Measurements from ENCODE around the gene KIF3C. TPM values are rescaled to one million over a fixed set of nuclear protein-coding genes. Genes with fewer than 3 reads are reported as not detected.

The KIF3C gene
- total and polyA plus RNA-seq, 2 donors (not counting 1 experiment from before 2014, with no cell fraction given): 9.7 to 13.0 TPM

GRCh38 chr2:25941042-25941441 lies 41.3 kb downstream of the KIF3C start:
- Histone ChIP-seq H3K9me3 (ENCODE audit: control insufficient read depth, insufficient read depth, low read depth, low read length) (no peaks in the 10 kb centered on the region), H3K4me3 (replicated peaks in 1 of 4; ENCODE audit: control extremely low read depth in 1 of 4, insufficient read depth in 1 of 4, low read depth in 3 of 4, low read length in 4 of 4) (no peak overlapping the region), H3K9ac (ENCODE audit: insufficient read depth, low read length) (no peak overlapping the region), H3K79me2 (ENCODE audit: control insufficient read depth, insufficient read depth, low read length) (no peaks in the 10 kb centered on the region), H3K36me3 (ENCODE audit: control insufficient read depth, insufficient read depth, low read length) (peaks cover 4% of the 10 kb centered on the region), H3K27me3 (ENCODE audit: control insufficient read depth, insufficient read depth, low read length) (no peaks in the 10 kb centered on the region), H3K27ac (ENCODE audit: insufficient read depth, low read length) (no peak overlapping the region), H3K4me2 (ENCODE audit: extremely low read depth, insufficient read depth, low read length) (no peak overlapping the region), H2AFZ (ENCODE audit: low read length) (no peak overlapping the region), H4K20me1 (ENCODE audit: control insufficient read depth, extremely low read depth, insufficient read depth, low read length) (no peaks in the 10 kb centered on the region), H3K4me1 (ENCODE audit: control insufficient read depth, extremely low read depth, insufficient read depth, low read length) (no peaks in the 10 kb centered on the region)
- no peak for TF ChIP-seq CTCF (conservative IDR thresholded peaks at IDR 0.05 in 1 of 2, IDR thresholded peaks at IDR 0.05 in 1 of 2; ENCODE audit: low read depth in 1 of 2, low read length in 2 of 2)
- TF ChIP-seq EZH2 (IDR thresholded peaks at IDR 0.05; ENCODE audit: low read length, missing control alignments): no peak
- no peak for DNase-seq (ENCODE audit: low read depth in 2 of 2)

- no peak for DNase-seq (ENCODE audit: low read depth in 2 of 2)
- H3K4me1 ChIP-seq (ENCODE audit: control insufficient read depth, extremely low read depth, insufficient read depth, low read length): no peaks in the 10 kb centered on the region
- no peak for TF ChIP-seq CTCF (conservative IDR thresholded peaks at IDR 0.05 in 1 of 2, IDR thresholded peaks at IDR 0.05 in 1 of 2; ENCODE audit: low read depth in 1 of 2, low read length in 2 of 2)
- no peak for TF ChIP-seq EZH2 (IDR thresholded peaks at IDR 0.05; ENCODE audit: low read length, missing control alignments)
Measured at GRCh38 chr2:25939257-25939668, 43.0 kb downstream of the KIF3C start.

GRCh38 chr2:25938345-25938744 lies 44.0 kb downstream of the KIF3C start:
- no peak overlapping the region for H3K4me2 ChIP-seq (ENCODE audit: extremely low read depth, insufficient read depth, low read length)
- no peaks in the 10 kb centered on the region for H4K20me1 ChIP-seq (ENCODE audit: control insufficient read depth, extremely low read depth, insufficient read depth, low read length)
- no peak for DNase-seq (ENCODE audit: low read depth in 2 of 2)
- H3K4me1 ChIP-seq (ENCODE audit: control insufficient read depth, extremely low read depth, insufficient read depth, low read length): no peaks in the 10 kb centered on the region
- H3K9ac ChIP-seq (ENCODE audit: insufficient read depth, low read length): no peak overlapping the region
- H3K27ac ChIP-seq (ENCODE audit: insufficient read depth, low read length): no peak overlapping the region
- H3K36me3 ChIP-seq (ENCODE audit: control insufficient read depth, insufficient read depth, low read length): peaks cover 3% of the 10 kb centered on the region
- no peaks in the 10 kb centered on the region for H3K79me2 ChIP-seq (ENCODE audit: control insufficient read depth, insufficient read depth, low read length)
- H3K27me3 ChIP-seq (ENCODE audit: control insufficient read depth, insufficient read depth, low read length): no peaks in the 10 kb centered on the region
- TF ChIP-seq EZH2 (IDR thresholded peaks at IDR 0.05; ENCODE audit: low read length, missing control alignments): no peak
- TF ChIP-seq CTCF (conservative IDR thresholded peaks at IDR 0.05 in 1 of 2, IDR thresholded peaks at IDR 0.05 in 1 of 2; ENCODE audit: low read depth in 1 of 2, low read length in 2 of 2): no peak
- H2AFZ ChIP-seq (ENCODE audit: low read length): no peak overlapping the region
- no peak overlapping the region for H3K4me3 ChIP-seq (replicated peaks in 1 of 4; ENCODE audit: control extremely low read depth in 1 of 4, insufficient read depth in 1 of 4, low read depth in 3 of 4, low read length in 4 of 4)
- H3K9me3 ChIP-seq (ENCODE audit: control insufficient read depth, insufficient read depth, low read depth, low read length): no peaks in the 10 kb centered on the region

More at GRCh38 chr2:25939257-25939668, 43.0 kb downstream of the KIF3C start:
- H4K20me1 ChIP-seq (ENCODE audit: control insufficient read depth, extremely low read depth, insufficient read depth, low read length): no peaks in the 10 kb centered on the region
- H3K9me3 ChIP-seq (ENCODE audit: control insufficient read depth, insufficient read depth, low read depth, low read length): no peaks in the 10 kb centered on the region
- no peak overlapping the region for H3K4me2 ChIP-seq (ENCODE audit: extremely low read depth, insufficient read depth, low read length)
- no peak overlapping the region for H3K4me3 ChIP-seq (replicated peaks in 1 of 4; ENCODE audit: control extremely low read depth in 1 of 4, insufficient read depth in 1 of 4, low read depth in 3 of 4, low read length in 4 of 4)
- H2AFZ ChIP-seq (ENCODE audit: low read length): no peak overlapping the region
- H3K27ac ChIP-seq (ENCODE audit: insufficient read depth, low read length): no peak overlapping the region
- peaks cover 3% of the 10 kb centered on the region for H3K36me3 ChIP-seq (ENCODE audit: control insufficient read depth, insufficient read depth, low read length)
- no peaks in the 10 kb centered on the region for H3K27me3 ChIP-seq (ENCODE audit: control insufficient read depth, insufficient read depth, low read length)
- no peak overlapping the region for H3K9ac ChIP-seq (ENCODE audit: insufficient read depth, low read length)
- H3K79me2 ChIP-seq (ENCODE audit: control insufficient read depth, insufficient read depth, low read length): no peaks in the 10 kb centered on the region

Measured in fibroblast of lung (primary cell).